ENCODE measurements around the gene GPSM1. TPM values are rescaled to one million over a fixed set of nuclear protein-coding genes. Genes with fewer than 3 reads are reported as not detected.

GPSM1 gene
- total and polyA plus RNA-seq, 4 donors = 0.11 to 2.9 (median 1.6) TPM

- WGBS = 93% methylated on average over 14 of the region's 14 CpGs
- Histone ChIP-seq H3K27ac (ENCODE audit: low read depth in 1 of 2, low read length in 2 of 2) (no peak overlapping the region), H3K9me3 (ENCODE audit: control insufficient read depth in 4 of 4, low read length in 3 of 4) (no peaks in the 10 kb centered on the region), H3K9ac (ENCODE audit: low read depth in 1 of 2, low read length in 2 of 2) (no peak overlapping the region), H3K4me3 (ENCODE audit: low read depth in 1 of 3, low read length in 3 of 3) (no peak overlapping the region), H3K27me3 (ENCODE audit: control insufficient read depth in 4 of 4, insufficient read depth in 4 of 4, low read length in 3 of 4) (no peaks in the 10 kb centered on the region), H3K4me1 (ENCODE audit: control insufficient read depth in 4 of 4, insufficient read depth in 4 of 4, low read length in 3 of 4) (peaks cover 0 to 12% (median 0%) of the 10 kb centered on the region in 4 donors), H3K36me3 (ENCODE audit: control insufficient read depth in 4 of 4, insufficient read depth in 3 of 4, low read depth in 1 of 4, low read length in 3 of 4) (no peaks in the 10 kb centered on the region)
- DNase-seq (ENCODE audit: low spot score) = no peak
- no peak for TF ChIP-seq RAD21 (IDR thresholded peaks at IDR 0.05)
- TF ChIP-seq RXRA (IDR thresholded peaks at IDR 0.05) = no peak
- TF ChIP-seq GABPA (IDR thresholded peaks at IDR 0.05 in 1 of 2, conservative IDR thresholded peaks at IDR 0.05 in 1 of 2) = no peak
- TF ChIP-seq, protein P1, sequence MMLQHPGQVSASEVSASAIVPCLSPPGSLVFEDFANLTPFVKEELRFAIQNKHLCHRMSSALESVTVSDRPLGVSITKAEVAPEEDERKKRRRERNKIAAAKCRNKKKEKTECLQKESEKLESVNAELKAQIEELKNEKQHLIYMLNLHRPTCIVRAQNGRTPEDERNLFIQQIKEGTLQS (IDR thresholded peaks at IDR 0.05) = no peak
- TF ChIP-seq, protein P2, sequence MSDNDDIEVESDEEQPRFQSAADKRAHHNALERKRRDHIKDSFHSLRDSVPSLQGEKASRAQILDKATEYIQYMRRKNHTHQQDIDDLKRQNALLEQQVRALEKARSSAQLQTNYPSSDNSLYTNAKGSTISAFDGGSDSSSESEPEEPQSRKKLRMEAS (IDR thresholded peaks at IDR 0.05) = no peak
- TF ChIP-seq FOXA2 (IDR thresholded peaks at IDR 0.05) = no peak
- TF ChIP-seq SP1 (IDR thresholded peaks at IDR 0.05) = no peak
- TF ChIP-seq, protein P3, sequence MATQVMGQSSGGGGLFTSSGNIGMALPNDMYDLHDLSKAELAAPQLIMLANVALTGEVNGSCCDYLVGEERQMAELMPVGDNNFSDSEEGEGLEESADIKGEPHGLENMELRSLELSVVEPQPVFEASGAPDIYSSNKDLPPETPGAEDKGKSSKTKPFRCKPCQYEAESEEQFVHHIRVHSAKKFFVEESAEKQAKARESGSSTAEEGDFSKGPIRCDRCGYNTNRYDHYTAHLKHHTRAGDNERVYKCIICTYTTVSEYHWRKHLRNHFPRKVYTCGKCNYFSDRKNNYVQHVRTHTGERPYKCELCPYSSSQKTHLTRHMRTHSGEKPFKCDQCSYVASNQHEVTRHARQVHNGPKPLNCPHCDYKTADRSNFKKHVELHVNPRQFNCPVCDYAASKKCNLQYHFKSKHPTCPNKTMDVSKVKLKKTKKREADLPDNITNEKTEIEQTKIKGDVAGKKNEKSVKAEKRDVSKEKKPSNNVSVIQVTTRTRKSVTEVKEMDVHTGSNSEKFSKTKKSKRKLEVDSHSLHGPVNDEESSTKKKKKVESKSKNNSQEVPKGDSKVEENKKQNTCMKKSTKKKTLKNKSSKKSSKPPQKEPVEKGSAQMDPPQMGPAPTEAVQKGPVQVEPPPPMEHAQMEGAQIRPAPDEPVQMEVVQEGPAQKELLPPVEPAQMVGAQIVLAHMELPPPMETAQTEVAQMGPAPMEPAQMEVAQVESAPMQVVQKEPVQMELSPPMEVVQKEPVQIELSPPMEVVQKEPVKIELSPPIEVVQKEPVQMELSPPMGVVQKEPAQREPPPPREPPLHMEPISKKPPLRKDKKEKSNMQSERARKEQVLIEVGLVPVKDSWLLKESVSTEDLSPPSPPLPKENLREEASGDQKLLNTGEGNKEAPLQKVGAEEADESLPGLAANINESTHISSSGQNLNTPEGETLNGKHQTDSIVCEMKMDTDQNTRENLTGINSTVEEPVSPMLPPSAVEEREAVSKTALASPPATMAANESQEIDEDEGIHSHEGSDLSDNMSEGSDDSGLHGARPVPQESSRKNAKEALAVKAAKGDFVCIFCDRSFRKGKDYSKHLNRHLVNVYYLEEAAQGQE (IDR thresholded peaks at IDR 0.05) = no peak
- no peak for TF ChIP-seq HNF4G (IDR thresholded peaks at IDR 0.05)
- TF ChIP-seq, protein P4, sequence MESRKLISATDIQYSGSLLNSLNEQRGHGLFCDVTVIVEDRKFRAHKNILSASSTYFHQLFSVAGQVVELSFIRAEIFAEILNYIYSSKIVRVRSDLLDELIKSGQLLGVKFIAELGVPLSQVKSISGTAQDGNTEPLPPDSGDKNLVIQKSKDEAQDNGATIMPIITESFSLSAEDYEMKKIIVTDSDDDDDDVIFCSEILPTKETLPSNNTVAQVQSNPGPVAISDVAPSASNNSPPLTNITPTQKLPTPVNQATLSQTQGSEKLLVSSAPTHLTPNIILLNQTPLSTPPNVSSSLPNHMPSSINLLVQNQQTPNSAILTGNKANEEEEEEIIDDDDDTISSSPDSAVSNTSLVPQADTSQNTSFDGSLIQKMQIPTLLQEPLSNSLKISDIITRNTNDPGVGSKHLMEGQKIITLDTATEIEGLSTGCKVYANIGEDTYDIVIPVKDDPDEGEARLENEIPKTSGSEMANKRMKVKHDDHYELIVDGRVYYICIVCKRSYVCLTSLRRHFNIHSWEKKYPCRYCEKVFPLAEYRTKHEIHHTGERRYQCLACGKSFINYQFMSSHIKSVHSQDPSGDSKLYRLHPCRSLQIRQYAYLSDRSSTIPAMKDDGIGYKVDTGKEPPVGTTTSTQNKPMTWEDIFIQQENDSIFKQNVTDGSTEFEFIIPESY (IDR thresholded peaks at IDR 0.05) = no peak
- TF ChIP-seq TAF1 (conservative IDR thresholded peaks at IDR 0.05) = no peak
- no peak for TF ChIP-seq HNF4A (conservative IDR thresholded peaks at IDR 0.05)
- TF ChIP-seq CTCF (IDR thresholded peaks at IDR 0.05; ENCODE audit: low read depth, low read length, missing input control) = no peak
- TF ChIP-seq NR2F2 (IDR thresholded peaks at IDR 0.05) = no peak
- no peak for TF ChIP-seq EGR1 (IDR thresholded peaks at IDR 0.05; ENCODE audit: low read depth in 2 of 2)
- TF ChIP-seq YY1 (IDR thresholded peaks at IDR 0.05) = no peak
- no peak for TF ChIP-seq JUND (IDR thresholded peaks at IDR 0.05)
- TF ChIP-seq FOXA1 (IDR thresholded peaks at IDR 0.05) = no peak
Observed at GRCh38 chr9:136300016-136300545, 27.3 kb upstream of the GPSM1 start.

Data from liver (tissue), 9 donors.